Neural progenitor cell (in vitro differentiated cells): ENCODE measurements around the gene PPM1F. TPM values are rescaled to one million over a fixed set of nuclear protein-coding genes. Genes with fewer than 3 reads are reported as not detected.

Experiments
- DNase-seq: peaks from one replicate; pipeline ENCODE4 v3.0.0-alpha.2; 2016; ENCODE audit warnings: low spot score
- H2AFZ ChIP-seq: fragments of 200-600 bp; sonication (generic); replicated peaks from 2 replicates; pipeline ENCODE4 v1.6.1; 2016; ENCODE audit warnings: antibody characterized with exemption
- H3F3A ChIP-seq: fragments of 200-600 bp; sonication (generic); 2 replicates; pipeline ENCODE4 v1.6.1; 2016; ENCODE audit warnings: antibody characterized with exemption, low read depth
- H3K27ac ChIP-seq: fragments of 200-600 bp; sonication (generic); 2 replicates; pipeline ENCODE4 v1.5.1; 2016; ENCODE audit warnings: mild to moderate bottlenecking
- H3K27me3 ChIP-seq: fragments of 200-600 bp; sonication (generic); 2 replicates; pipeline ENCODE4 v1.6.1; 2016; ENCODE audit warnings: mild to moderate bottlenecking, moderate library complexity
- H3K36me3 ChIP-seq: fragments of 200-600 bp; sonication (generic); 2 replicates; pipeline ENCODE4 v1.5.1; 2016
- H3K4me1 ChIP-seq: fragments of 200-600 bp; sonication (generic); 2 replicates; pipeline ENCODE4 v1.6.1; 2016; ENCODE audit warnings: mixed run types
- H3K4me2 ChIP-seq: fragments of 200-600 bp; sonication (generic); 2 replicates; pipeline ENCODE4 v1.6.1; 2016
- H3K4me3 ChIP-seq: fragments of 200-600 bp; sonication (generic); 2 replicates; pipeline ENCODE4 v1.5.1; 2016
- H3K79me2 ChIP-seq: fragments of 200-600 bp; sonication (generic); 2 replicates; pipeline ENCODE4 v1.6.1; 2016; ENCODE audit warnings: low read depth
- H3K9ac ChIP-seq: fragments of 200-600 bp; sonication (generic); 2 replicates; pipeline ENCODE4 v1.6.1; 2016
- H3K9me3 ChIP-seq: fragments of 200-600 bp; sonication (generic); 2 replicates; pipeline ENCODE4 v1.5.1; 2016; ENCODE audit warnings: low read depth
- H4K20me1 ChIP-seq: fragments of 200-600 bp; sonication (generic); 2 replicates; pipeline ENCODE4 v1.6.1; 2016; ENCODE audit warnings: low read depth
- H3K27ac Mint-ChIP-seq: 3 replicates; pipeline ENCODE4 v1.8.0; 2021; ENCODE audit warnings: mixed read lengths
- H3K27me3 Mint-ChIP-seq: 2 replicates; pipeline ENCODE4 v1.8.0; 2022; ENCODE audit warnings: low read depth, mild to moderate bottlenecking, inconsistent platforms, moderate library complexity, mixed read lengths; ENCODE audit not compliant: insufficient read depth
- H3K36me3 Mint-ChIP-seq: 3 replicates; pipeline ENCODE4 v1.8.0; 2021; ENCODE audit warnings: mixed read lengths
- H3K4me1 Mint-ChIP-seq: 3 replicates; pipeline ENCODE4 v1.8.0; 2021; ENCODE audit warnings: mixed read lengths
- H3K4me3 Mint-ChIP-seq: 3 replicates; pipeline ENCODE4 v1.8.0; 2021; ENCODE audit warnings: mild to moderate bottlenecking, moderate library complexity, mixed read lengths
- H3K9me3 Mint-ChIP-seq: 3 replicates; pipeline ENCODE4 v1.8.0; 2020; ENCODE audit warnings: mixed read lengths
- CTCF ChIP-seq: fragments of 200-600 bp; sonication (generic); IDR thresholded peaks from 2 replicates; pipeline ENCODE4 v1.5.1; 2017; ENCODE audit warnings: antibody characterized with exemption, mild to moderate bottlenecking
- EZH2 ChIP-seq: fragments of 200-600 bp; sonication (generic); IDR thresholded peaks from 2 replicates; pipeline ENCODE4 v1.6.1; 2017; ENCODE audit warnings: antibody characterized with exemption, mild to moderate bottlenecking, moderate library complexity
- EZH2phosphoT487 ChIP-seq: fragments of 200-600 bp; sonication (generic); IDR thresholded peaks from 2 replicates; pipeline ENCODE4 v1.6.1; 2017; ENCODE audit warnings: antibody characterized with exemption
- total RNA-seq: library from RNA; depleted of rRNA; stranded (reverse); fragments of >200 nt; gene quantifications from 2 replicates; pipeline ENCODE4 v1.2.3, GENCODE V29; 2015; ENCODE audit warnings: low replicate concordance

The PPM1F gene
- total RNA-seq, 1 donor from 2014 or later, result 18.0 TPM

- no peak overlapping the region for H3K4me3 Mint-ChIP-seq
- H4K20me1 ChIP-seq, result peaks cover 52% of the 10 kb centered on the region
These were observed 23.3 kb upstream of the PPM1F start for GRCh38 chr22:21975854-21976345.

GRCh38 chr22:21975273-21975672 is 22.6 kb upstream of the PPM1F start:
- peaks cover 11% of the 10 kb centered on the region for H3K27me3 Mint-ChIP-seq
- Histone ChIP-seq H3K36me3 (no peaks in the 10 kb centered on the region), H3K9me3 (no peaks in the 10 kb centered on the region), H3K4me2 (no peak overlapping the region), H3F3A (no peaks in the 10 kb centered on the region), H4K20me1 (peaks cover 45% of the 10 kb centered on the region), H2AFZ (no peak overlapping the region), H3K9ac (no peak overlapping the region), H3K27me3 (no peaks in the 10 kb centered on the region), H3K79me2 (peaks cover 19% of the 10 kb centered on the region), H3K4me1 (no peaks in the 10 kb centered on the region), H3K27ac (no peak overlapping the region), H3K4me3 (no peak overlapping the region)
- DNase-seq, result no peak
- H3K9me3 Mint-ChIP-seq, result no peaks in the 10 kb centered on the region
- H3K4me1 Mint-ChIP-seq, result no peaks in the 10 kb centered on the region
- no peak for TF ChIP-seq EZH2
- no peak for TF ChIP-seq CTCF
- no peak for TF ChIP-seq EZH2phosphoT487
- peaks cover 16% of the 10 kb centered on the region for H3K36me3 Mint-ChIP-seq
- H3K27ac Mint-ChIP-seq, result no peak overlapping the region
- no peak overlapping the region for H3K4me3 Mint-ChIP-seq

More at GRCh38 chr22:21975854-21976345, 23.3 kb upstream of the PPM1F start:
- H3K4me3 ChIP-seq, result no peak overlapping the region
- H3K9me3 ChIP-seq, result no peaks in the 10 kb centered on the region
- Mint-ChIP-seq H3K9me3 (no peaks in the 10 kb centered on the region), H3K4me1 (no peaks in the 10 kb centered on the region), H3K27me3 (peaks cover 12% of the 10 kb centered on the region), H3K36me3 (peaks cover 12% of the 10 kb centered on the region), H3K27ac (no peak overlapping the region)
- peaks cover 25% of the 10 kb centered on the region for H3K79me2 ChIP-seq
- peaks cover 5% of the 10 kb centered on the region for H3F3A ChIP-seq
- TF ChIP-seq EZH2, result no peak
- H2AFZ ChIP-seq, result no peak overlapping the region
- H3K4me1 ChIP-seq, result no peaks in the 10 kb centered on the region
- H3K27ac ChIP-seq, result no peak overlapping the region
- no peak overlapping the region for H3K9ac ChIP-seq
- H3K4me2 ChIP-seq, result no peak overlapping the region
- H3K36me3 ChIP-seq, result no peaks in the 10 kb centered on the region
- DNase-seq, result no peak
- H3K27me3 ChIP-seq, result no peaks in the 10 kb centered on the region

GRCh38 chr22:21974058-21974649 is 21.5 kb upstream of the PPM1F start:
- no peak for TF ChIP-seq EZH2
- TF ChIP-seq EZH2phosphoT487, result no peak
- TF ChIP-seq CTCF, result no peak
- H3K27me3 ChIP-seq, result no peaks in the 10 kb centered on the region
- H3K4me1 ChIP-seq, result no peaks in the 10 kb centered on the region
- no peak overlapping the region for H3K27ac ChIP-seq
- no peaks in the 10 kb centered on the region for H3K36me3 ChIP-seq
- H3K79me2 ChIP-seq, result peaks cover 15% of the 10 kb centered on the region
- H3K9ac ChIP-seq, result no peak overlapping the region
- Mint-ChIP-seq H3K9me3 (no peaks in the 10 kb centered on the region), H3K27ac (no peak overlapping the region), H3K36me3 (peaks cover 16% of the 10 kb centered on the region), H3K4me3 (no peak overlapping the region), H3K27me3 (peaks cover 8% of the 10 kb centered on the region), H3K4me1 (no peaks in the 10 kb centered on the region)
- no peaks in the 10 kb centered on the region for H3K9me3 ChIP-seq
- no peak for DNase-seq
- no peak overlapping the region for H3K4me3 ChIP-seq
- no peak overlapping the region for H3K4me2 ChIP-seq
- H2AFZ ChIP-seq, result no peak overlapping the region
- no peaks in the 10 kb centered on the region for H3F3A ChIP-seq
- peaks cover 39% of the 10 kb centered on the region for H4K20me1 ChIP-seq

- no peak overlapping the region for H3K9ac ChIP-seq
- TF ChIP-seq CTCF (no peak), EZH2phosphoT487 (no peak), EZH2 (no peak)
- peaks cover 15% of the 10 kb centered on the region for H3K79me2 ChIP-seq
- H3K4me3 ChIP-seq, result no peak overlapping the region
- peaks cover 27% of the 10 kb centered on the region for H4K20me1 ChIP-seq
- no peak overlapping the region for H3K27ac Mint-ChIP-seq
- no peak overlapping the region for H3K4me2 ChIP-seq
- no peak overlapping the region for H2AFZ ChIP-seq
- no peak for DNase-seq
- no peaks in the 10 kb centered on the region for H3K4me1 Mint-ChIP-seq
- no peaks in the 10 kb centered on the region for H3K9me3 ChIP-seq
- peaks cover 15% of the 10 kb centered on the region for H3K36me3 Mint-ChIP-seq
- H3K4me1 ChIP-seq, result no peaks in the 10 kb centered on the region
- H3K27me3 ChIP-seq, result no peaks in the 10 kb centered on the region
- H3K9me3 Mint-ChIP-seq, result no peaks in the 10 kb centered on the region
- no peaks in the 10 kb centered on the region for H3K36me3 ChIP-seq
- H3K4me3 Mint-ChIP-seq, result no peak overlapping the region
- no peak overlapping the region for H3K27ac ChIP-seq
- H3K27me3 Mint-ChIP-seq, result peaks cover 11% of the 10 kb centered on the region
- H3F3A ChIP-seq, result no peaks in the 10 kb centered on the region
These were observed 20.2 kb upstream of the PPM1F start for GRCh38 chr22:21972806-21973205.
